GM13976 (cell line): ENCODE data around the gene LEP.

Source experiments
- DNase-seq: peaks from one replicate; pipeline ENCODE4 v3.0.0; 2012; ENCODE audit warnings: low spot score
- CTCF ChIP-seq: IDR thresholded peaks from 2 replicates; pipeline ENCODE4 v1.5.1; 2012; ENCODE audit warnings: borderline replicate concordance, mild to moderate bottlenecking; ENCODE audit not compliant: insufficient read depth; ENCODE audit errors: extremely low read depth, missing control alignments, control extremely low read depth
- in situ Hi-C: fragments of 300-500 bp; cut with MboI; formaldehyde crosslinking; loops from one replicate; pipeline ENCODE4 v1.12.0; 2022; ENCODE audit warnings: low sequenced_read_pairs, mixed read lengths, inconsistent platforms; ENCODE audit not compliant: unreplicated experiment

Gene LEP

GRCh38 chr7:128243273-128243672 lies 2.2 kb downstream of the LEP start:
- no peak for TF ChIP-seq CTCF
- no peak for DNase-seq
- in situ Hi-C loops = no loop called here

- no peak for TF ChIP-seq CTCF
- DNase-seq = no peak
- in situ Hi-C loops = no loop called here
Observed at GRCh38 chr7:128244861-128245260, 3.8 kb downstream of the LEP start.

- no peak for TF ChIP-seq CTCF
- in situ Hi-C loops = no loop called here
- DNase-seq = no peak
Observed at GRCh38 chr7:128247108-128247507, 6.0 kb downstream of the LEP start.

GRCh38 chr7:128247640-128248194 lies 6.6 kb downstream of the LEP start:
- in situ Hi-C loops = no loop called here
- DNase-seq = no peak

GRCh38 chr7:128251337-128251736 lies 10.3 kb downstream of the LEP start:
- TF ChIP-seq CTCF = no peak
- no peak for DNase-seq
- in situ Hi-C loops = no loop called here

More at GRCh38 chr7:128247640-128248194, 6.6 kb downstream of the LEP start:
- no peak for TF ChIP-seq CTCF

GRCh38 chr7:128253701-128254100 lies 12.6 kb downstream of the LEP start:
- no peak for DNase-seq
- in situ Hi-C loops = no loop called here
- no peak for TF ChIP-seq CTCF

GRCh38 chr7:128254470-128254869 lies 13.4 kb downstream of the LEP start:
- no peak for TF ChIP-seq CTCF
- DNase-seq = no peak
- in situ Hi-C loops = no loop called here
